Panc1 (cell line): ENCODE results near the gene ANKRD33B. TPM values are rescaled to one million over a fixed set of nuclear protein-coding genes. Genes with fewer than 3 reads are reported as not detected.

Experiments used
- ATAC-seq: fragments of 200-7000 bp; cut with Tn5 transposase; 2 replicates; pipeline ENCODE4 v1.9.1; 2020; ENCODE audit warnings: mild to moderate bottlenecking, moderate library complexity
- BruUV-seq: library from RNA; stranded (reverse); fragments of 400-500 nt; replicated peaks from 2 replicates; lab custom pipeline; 2021; lab: Mats Ljungman, UMichigan
- CTCF ChIA-PET: fragments of 300-600 bp; sonication (Branson Sonifier 250); formaldehyde crosslinking; loops from one replicate; lab custom pipeline; 2022; ENCODE audit warnings: antibody characterized with exemption; lab: Charles Lee
- POLR2A ChIA-PET: fragments of 300-600 bp; sonication (Branson Sonifier 250); formaldehyde crosslinking; loops from one replicate; lab custom pipeline; 2022; ENCODE audit warnings: antibody characterized with exemption; lab: Charles Lee
- DNase-seq: peaks from one replicate; pipeline ENCODE4 v3.0.0-alpha.2; 2010; ENCODE audit warnings: low read depth, low spot score
- H3K27ac ChIP-seq: 2 replicates; pipeline ENCODE4 v1.5.1; 2011; ENCODE audit warnings: mild to moderate bottlenecking, low read length, inconsistent platforms
- H3K27me3 ChIP-seq: fragments of 200-500 bp; sonication (Bioruptor generic); 2 replicates; pipeline ENCODE4 v1.6.0; 2014; ENCODE audit warnings: low read length, inconsistent platforms; ENCODE audit not compliant: control insufficient read depth, insufficient read depth
- H3K36me3 ChIP-seq: fragments of 200-500 bp; sonication (Bioruptor generic); 2 replicates; pipeline ENCODE4 v1.5.1; 2014; ENCODE audit warnings: inconsistent platforms, mild to moderate bottlenecking, low read length, moderate library complexity; ENCODE audit not compliant: control insufficient read depth, insufficient read depth
- H3K4me1 ChIP-seq: 2 replicates; pipeline ENCODE4 v1.5.1; 2011; ENCODE audit warnings: inconsistent platforms, mild to moderate bottlenecking, low read length, moderate library complexity; ENCODE audit not compliant: control insufficient read depth, insufficient read depth
- H3K4me3 ChIP-seq, 2 experiments: 2 replicates each; pipeline ENCODE4 v1.5.1; 2011 to 2012; ENCODE audit warnings: low read depth in 2 of 2, low read length in 2 of 2, mild to moderate bottlenecking in 2 of 2, inconsistent platforms in 1 of 2, moderate library complexity in 1 of 2
- H3K9me3 ChIP-seq: fragments of 200-500 bp; sonication (Bioruptor generic); 2 replicates; pipeline ENCODE4 v1.5.1; 2014; ENCODE audit warnings: low read depth, mild to moderate bottlenecking, inconsistent platforms, low read length, moderate library complexity; ENCODE audit not compliant: control insufficient read depth, insufficient read depth
- POLR2AphosphoS5 ChIP-seq: IDR thresholded peaks from 2 replicates; pipeline ENCODE4 v1.6.1; 2012; ENCODE audit warnings: mild to moderate bottlenecking, low read depth, low read length, moderate library complexity
- SIN3A ChIP-seq: IDR thresholded peaks from 2 replicates; pipeline ENCODE4 v1.6.1; 2012; ENCODE audit warnings: low read depth, mild to moderate bottlenecking, low read length, moderate library complexity, borderline replicate concordance; ENCODE audit not compliant: insufficient read depth
- TCF7L2 ChIP-seq: IDR thresholded peaks from 2 replicates; pipeline ENCODE4 v1.6.1; 2011; ENCODE audit warnings: mild to moderate bottlenecking, low read depth, low read length, inconsistent platforms
- in situ Hi-C: cut with HindIII; loops from 2 replicates; pipeline ENCODE4 v1.10.0; 2016; ENCODE audit warnings: low sequenced_read_pairs, low pct_unique_long_range_greater_than_20kb
- intact Hi-C: fragments of 100-400 bp; cut with micrococcal nuclease; formaldehyde crosslinking; loops from one replicate; pipeline ENCODE4 v1.10.0; 2022; ENCODE audit not compliant: unreplicated experiment
- total RNA-seq: library from RNA; stranded (reverse); gene quantifications from one replicate; pipeline ENCODE4 v1.2.1, GENCODE V29; 2021; ENCODE audit not compliant: unreplicated experiment
- TF ChIP-seq, protein P1 (sequence below), 2 experiments: IDR thresholded peaks; 2 replicates each; pipeline ENCODE4 v1.6.1; 2011 to 2012; ENCODE audit warnings: low read depth in 2 of 2, control low read depth in 1 of 2, low read length in 1 of 2, mild to moderate bottlenecking in 1 of 2, moderate library complexity in 1 of 2; ENCODE audit not compliant: insufficient read depth in 1 of 2
- TF ChIP-seq, protein P2 (sequence below): fragments of 450-650 bp; IDR thresholded peaks from 2 replicates; pipeline ENCODE4 v1.5.1; 2017; ENCODE audit warnings: mild to moderate bottlenecking

ANKRD33B gene
- total RNA-seq, 1 experiment from 2014 or later = 19.1 TPM

DNA sequence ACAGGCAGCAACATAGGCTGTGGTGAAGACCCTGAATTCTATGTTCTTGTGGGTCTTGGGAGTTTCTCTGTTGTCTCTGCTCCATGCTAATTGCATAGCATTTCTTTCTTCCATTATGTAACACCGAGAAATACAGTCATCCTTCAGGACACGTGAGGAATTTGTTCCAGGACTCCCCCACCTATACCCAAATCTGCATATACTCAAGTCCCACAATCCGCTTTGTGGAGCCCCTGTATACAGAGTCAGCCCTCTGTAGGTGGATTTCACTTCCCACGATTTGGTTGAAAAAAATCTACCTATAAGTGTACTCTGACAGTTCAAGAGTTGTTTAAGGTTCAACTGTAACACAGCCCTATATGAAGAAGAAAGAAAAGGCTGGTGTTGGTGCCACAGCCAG, 22.1 kb downstream of the ANKRD33B start:
- no TSS peak for BruUV-seq
- Histone ChIP-seq H3K27ac (no peak overlapping the region), H3K27me3 (no peaks in the 10 kb centered on the region), H3K9me3 (no peaks in the 10 kb centered on the region), H3K36me3 (no peaks in the 10 kb centered on the region), H3K4me3 (no peak overlapping the region), H3K4me1 (peaks cover 26% of the 10 kb centered on the region)
- DNase-seq = no peak
- in situ Hi-C loops = no loop called here
- TF ChIP-seq TCF7L2 (no peak), SIN3A (no peak), POLR2AphosphoS5 (no peak)
- TF ChIP-seq, protein P1, sequence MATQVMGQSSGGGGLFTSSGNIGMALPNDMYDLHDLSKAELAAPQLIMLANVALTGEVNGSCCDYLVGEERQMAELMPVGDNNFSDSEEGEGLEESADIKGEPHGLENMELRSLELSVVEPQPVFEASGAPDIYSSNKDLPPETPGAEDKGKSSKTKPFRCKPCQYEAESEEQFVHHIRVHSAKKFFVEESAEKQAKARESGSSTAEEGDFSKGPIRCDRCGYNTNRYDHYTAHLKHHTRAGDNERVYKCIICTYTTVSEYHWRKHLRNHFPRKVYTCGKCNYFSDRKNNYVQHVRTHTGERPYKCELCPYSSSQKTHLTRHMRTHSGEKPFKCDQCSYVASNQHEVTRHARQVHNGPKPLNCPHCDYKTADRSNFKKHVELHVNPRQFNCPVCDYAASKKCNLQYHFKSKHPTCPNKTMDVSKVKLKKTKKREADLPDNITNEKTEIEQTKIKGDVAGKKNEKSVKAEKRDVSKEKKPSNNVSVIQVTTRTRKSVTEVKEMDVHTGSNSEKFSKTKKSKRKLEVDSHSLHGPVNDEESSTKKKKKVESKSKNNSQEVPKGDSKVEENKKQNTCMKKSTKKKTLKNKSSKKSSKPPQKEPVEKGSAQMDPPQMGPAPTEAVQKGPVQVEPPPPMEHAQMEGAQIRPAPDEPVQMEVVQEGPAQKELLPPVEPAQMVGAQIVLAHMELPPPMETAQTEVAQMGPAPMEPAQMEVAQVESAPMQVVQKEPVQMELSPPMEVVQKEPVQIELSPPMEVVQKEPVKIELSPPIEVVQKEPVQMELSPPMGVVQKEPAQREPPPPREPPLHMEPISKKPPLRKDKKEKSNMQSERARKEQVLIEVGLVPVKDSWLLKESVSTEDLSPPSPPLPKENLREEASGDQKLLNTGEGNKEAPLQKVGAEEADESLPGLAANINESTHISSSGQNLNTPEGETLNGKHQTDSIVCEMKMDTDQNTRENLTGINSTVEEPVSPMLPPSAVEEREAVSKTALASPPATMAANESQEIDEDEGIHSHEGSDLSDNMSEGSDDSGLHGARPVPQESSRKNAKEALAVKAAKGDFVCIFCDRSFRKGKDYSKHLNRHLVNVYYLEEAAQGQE (IDR thresholded peaks at IDR 0.05; ENCODE audit: insufficient read depth in 1 of 2, low read depth in 2 of 2, low read length in 1 of 2) = no peak
- TF ChIP-seq, protein P2, sequence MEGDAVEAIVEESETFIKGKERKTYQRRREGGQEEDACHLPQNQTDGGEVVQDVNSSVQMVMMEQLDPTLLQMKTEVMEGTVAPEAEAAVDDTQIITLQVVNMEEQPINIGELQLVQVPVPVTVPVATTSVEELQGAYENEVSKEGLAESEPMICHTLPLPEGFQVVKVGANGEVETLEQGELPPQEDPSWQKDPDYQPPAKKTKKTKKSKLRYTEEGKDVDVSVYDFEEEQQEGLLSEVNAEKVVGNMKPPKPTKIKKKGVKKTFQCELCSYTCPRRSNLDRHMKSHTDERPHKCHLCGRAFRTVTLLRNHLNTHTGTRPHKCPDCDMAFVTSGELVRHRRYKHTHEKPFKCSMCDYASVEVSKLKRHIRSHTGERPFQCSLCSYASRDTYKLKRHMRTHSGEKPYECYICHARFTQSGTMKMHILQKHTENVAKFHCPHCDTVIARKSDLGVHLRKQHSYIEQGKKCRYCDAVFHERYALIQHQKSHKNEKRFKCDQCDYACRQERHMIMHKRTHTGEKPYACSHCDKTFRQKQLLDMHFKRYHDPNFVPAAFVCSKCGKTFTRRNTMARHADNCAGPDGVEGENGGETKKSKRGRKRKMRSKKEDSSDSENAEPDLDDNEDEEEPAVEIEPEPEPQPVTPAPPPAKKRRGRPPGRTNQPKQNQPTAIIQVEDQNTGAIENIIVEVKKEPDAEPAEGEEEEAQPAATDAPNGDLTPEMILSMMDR = no peak
- ATAC-seq = no peak
- POLR2A ChIA-PET = no interaction called here
- CTCF ChIA-PET = no interaction called here
- intact Hi-C loops = no loop called here

DNA sequence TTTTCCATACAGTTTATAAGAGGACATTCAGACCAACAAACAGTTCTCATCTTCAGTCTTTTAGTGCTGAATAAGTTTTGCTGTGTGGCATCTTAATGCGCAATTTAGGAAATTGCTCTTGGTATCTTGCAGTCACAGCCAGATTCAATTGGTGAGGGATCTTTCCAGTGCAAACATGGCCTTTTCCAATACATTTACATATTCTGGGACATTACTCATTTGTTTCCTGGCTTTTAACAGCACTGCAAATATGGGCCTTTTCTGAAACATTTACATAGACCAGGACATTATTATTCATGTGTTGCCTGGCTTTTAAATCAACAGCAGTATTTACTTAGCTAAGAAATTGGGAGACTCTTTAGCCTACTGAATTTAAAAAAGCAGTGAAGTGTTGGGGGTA, 22.7 kb downstream of the ANKRD33B start:
- H3K36me3 ChIP-seq = no peaks in the 10 kb centered on the region
- no peaks in the 10 kb centered on the region for H3K27me3 ChIP-seq
- ATAC-seq (no peak), DNase-seq (no peak)
- CTCF ChIA-PET = no interaction called here
- H3K4me1 ChIP-seq = peaks cover 30% of the 10 kb centered on the region
- BruUV-seq = no TSS peak
- POLR2A ChIA-PET = interaction anchor here (0.7 kb wide), 1 partner anchor 150 kb away, joined by 3 read pairs; no protein-coding TSS in a partner anchor
- H3K4me3 ChIP-seq = no peak overlapping the region
- H3K27ac ChIP-seq = no peak overlapping the region
- no peaks in the 10 kb centered on the region for H3K9me3 ChIP-seq
- TF ChIP-seq POLR2AphosphoS5 (no peak), TCF7L2 (no peak), SIN3A (no peak)
- TF ChIP-seq, protein P1 (IDR thresholded peaks at IDR 0.05; ENCODE audit: insufficient read depth in 1 of 2, low read depth in 2 of 2, low read length in 1 of 2) = no peak
- TF ChIP-seq, protein P2 = no peak
- intact Hi-C loops = no loop called here
- in situ Hi-C loops = no loop called here
